Left ventricle myocardium inferior (tissue), 1 donor: ENCODE measurements around the gene RGS6. TPM values are rescaled to one million over a fixed set of nuclear protein-coding genes. Genes with fewer than 3 reads are reported as not detected.
A peak's percentile ranks its signal among the peaks of the same experiment; 100 is the strongest.

Source experiments
- DNase-seq: peaks from one replicate; pipeline ENCODE4 v3.0.0-alpha.2; 2020
- H3K27ac ChIP-seq: fragments of 200-600 bp; replicated peaks from 2 replicates; pipeline ENCODE4 v1.8.0; 2021
- H3K27me3 ChIP-seq: fragments of 200-600 bp; 2 replicates; pipeline ENCODE4 v1.8.0; 2021; ENCODE audit warnings: low read depth
- H3K36me3 ChIP-seq: fragments of 200-600 bp; 2 replicates; pipeline ENCODE4 v1.8.0; 2021
- H3K4me1 ChIP-seq: fragments of 200-600 bp; 2 replicates; pipeline ENCODE4 v1.8.0; 2021
- H3K4me3 ChIP-seq: fragments of 200-600 bp; 2 replicates; pipeline ENCODE4 v1.8.0; 2021; ENCODE audit warnings: mild to moderate bottlenecking, moderate library complexity
- H3K9me3 ChIP-seq: fragments of 200-600 bp; replicated peaks from 2 replicates; pipeline ENCODE4 v1.8.0; 2021
- intact Hi-C: fragments of 100-400 bp; cut with micrococcal nuclease; formaldehyde crosslinking; loops from one replicate; pipeline ENCODE4 v1.11.0; 2022
- total RNA-seq: library from RNA; stranded (reverse); fragmentation: NEBNext Ultra II Directional; extraction: Animal tissue kit (Norgen Biotek cat#: 25700); gene quantifications from one replicate; pipeline ENCODE4 v1.2.1, GENCODE V29; 2021
- TF ChIP-seq, protein P1 (sequence below): fragments of 200-600 bp; IDR thresholded peaks from 2 replicates; pipeline ENCODE4 v1.8.0; 2021; ENCODE audit warnings: antibody characterized with exemption, mild to moderate bottlenecking, borderline replicate concordance
- donor health status: DM: no; HTN: yes; CAD: no; lungs with severe emphysema.

The RGS6 gene
- total RNA-seq, 1 donor from 2014 or later, result 23.0 TPM

DNA sequence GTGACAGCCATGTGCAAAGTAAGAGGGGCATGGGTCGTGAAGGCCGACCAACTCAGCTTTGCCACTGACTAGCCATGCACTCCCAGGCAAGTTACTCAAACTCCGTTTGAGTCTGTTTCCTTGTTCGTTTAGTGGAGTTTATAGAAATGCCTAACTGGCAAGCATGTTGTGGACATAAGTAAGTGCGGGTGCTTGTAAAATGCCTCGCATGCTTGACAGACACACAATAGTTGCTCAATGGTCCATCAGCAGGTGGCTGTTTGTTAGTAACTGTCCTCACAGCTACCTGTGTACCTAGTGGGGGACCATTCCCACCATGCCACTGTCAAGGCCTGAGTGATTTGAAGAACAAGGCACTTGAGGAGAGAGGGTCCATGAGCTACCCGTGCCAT lies 623.4 kb downstream of the RGS6 start:
- TF ChIP-seq, protein P1, sequence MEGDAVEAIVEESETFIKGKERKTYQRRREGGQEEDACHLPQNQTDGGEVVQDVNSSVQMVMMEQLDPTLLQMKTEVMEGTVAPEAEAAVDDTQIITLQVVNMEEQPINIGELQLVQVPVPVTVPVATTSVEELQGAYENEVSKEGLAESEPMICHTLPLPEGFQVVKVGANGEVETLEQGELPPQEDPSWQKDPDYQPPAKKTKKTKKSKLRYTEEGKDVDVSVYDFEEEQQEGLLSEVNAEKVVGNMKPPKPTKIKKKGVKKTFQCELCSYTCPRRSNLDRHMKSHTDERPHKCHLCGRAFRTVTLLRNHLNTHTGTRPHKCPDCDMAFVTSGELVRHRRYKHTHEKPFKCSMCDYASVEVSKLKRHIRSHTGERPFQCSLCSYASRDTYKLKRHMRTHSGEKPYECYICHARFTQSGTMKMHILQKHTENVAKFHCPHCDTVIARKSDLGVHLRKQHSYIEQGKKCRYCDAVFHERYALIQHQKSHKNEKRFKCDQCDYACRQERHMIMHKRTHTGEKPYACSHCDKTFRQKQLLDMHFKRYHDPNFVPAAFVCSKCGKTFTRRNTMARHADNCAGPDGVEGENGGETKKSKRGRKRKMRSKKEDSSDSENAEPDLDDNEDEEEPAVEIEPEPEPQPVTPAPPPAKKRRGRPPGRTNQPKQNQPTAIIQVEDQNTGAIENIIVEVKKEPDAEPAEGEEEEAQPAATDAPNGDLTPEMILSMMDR, result no peak
- no peak for DNase-seq
- Histone ChIP-seq H3K4me3 (no peak overlapping the region), H3K9me3 (no peaks in the 10 kb centered on the region), H3K27ac (no peak overlapping the region), H3K4me1 (peaks cover 32% of the 10 kb centered on the region), H3K36me3 (no peaks in the 10 kb centered on the region), H3K27me3 (peaks cover 12% of the 10 kb centered on the region)
- intact Hi-C loops, result no loop called here

DNA sequence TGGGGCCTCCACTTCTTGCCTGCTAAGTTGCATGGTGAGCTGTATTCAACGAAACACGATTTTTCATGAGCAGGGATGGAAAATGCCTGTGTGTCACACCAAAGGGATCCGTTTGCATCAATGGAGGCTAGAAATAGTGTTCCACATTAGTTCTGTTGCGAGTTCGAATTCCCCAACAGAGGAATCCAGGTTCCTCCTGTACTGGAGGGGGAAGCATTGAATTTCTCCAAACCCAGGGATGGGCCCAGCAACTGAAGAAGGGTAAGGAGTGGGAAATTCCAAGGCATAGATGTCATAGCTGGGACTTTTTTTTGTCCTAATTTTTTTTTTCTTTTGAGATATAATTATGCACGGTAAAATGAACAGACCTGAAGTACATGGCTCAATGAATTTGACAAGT lies 625.4 kb downstream of the RGS6 start:
- no peak for DNase-seq
- H3K36me3 ChIP-seq, result no peaks in the 10 kb centered on the region
- no peak overlapping the region for H3K4me3 ChIP-seq
- no peak overlapping the region for H3K27ac ChIP-seq
- peaks cover 32% of the 10 kb centered on the region for H3K4me1 ChIP-seq
- TF ChIP-seq, protein P1, result no peak
- intact Hi-C loops, result no loop called here
- no peaks in the 10 kb centered on the region for H3K9me3 ChIP-seq
- peaks cover 6% of the 10 kb centered on the region for H3K27me3 ChIP-seq

DNA sequence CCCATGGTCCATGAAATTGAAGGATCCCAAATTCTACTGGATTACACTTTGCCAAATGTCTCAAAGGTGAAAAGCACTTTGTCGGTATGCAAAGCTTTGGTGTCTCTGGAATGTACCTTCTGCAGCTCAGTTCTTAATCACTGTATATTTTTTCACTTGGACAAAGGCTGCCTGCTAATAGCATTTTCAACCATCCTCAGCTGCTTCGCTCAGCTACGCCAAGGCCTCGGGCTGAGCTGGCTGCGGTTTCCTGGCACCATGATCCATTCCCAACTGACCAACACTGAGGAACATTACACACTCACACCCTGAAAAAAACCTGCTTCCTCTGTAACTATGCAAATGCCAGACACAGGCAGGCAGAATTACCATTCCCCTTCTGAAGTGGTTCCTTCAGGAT lies 626.5 kb downstream of the RGS6 start:
- Histone ChIP-seq H3K27me3 (no peaks in the 10 kb centered on the region), H3K27ac (no peak overlapping the region), H3K4me1 (peaks cover 22% of the 10 kb centered on the region), H3K9me3 (no peaks in the 10 kb centered on the region), H3K4me3 (no peak overlapping the region), H3K36me3 (no peaks in the 10 kb centered on the region)
- no peak for DNase-seq
- intact Hi-C loops, result no loop called here
- TF ChIP-seq, protein P1, result no peak

DNA sequence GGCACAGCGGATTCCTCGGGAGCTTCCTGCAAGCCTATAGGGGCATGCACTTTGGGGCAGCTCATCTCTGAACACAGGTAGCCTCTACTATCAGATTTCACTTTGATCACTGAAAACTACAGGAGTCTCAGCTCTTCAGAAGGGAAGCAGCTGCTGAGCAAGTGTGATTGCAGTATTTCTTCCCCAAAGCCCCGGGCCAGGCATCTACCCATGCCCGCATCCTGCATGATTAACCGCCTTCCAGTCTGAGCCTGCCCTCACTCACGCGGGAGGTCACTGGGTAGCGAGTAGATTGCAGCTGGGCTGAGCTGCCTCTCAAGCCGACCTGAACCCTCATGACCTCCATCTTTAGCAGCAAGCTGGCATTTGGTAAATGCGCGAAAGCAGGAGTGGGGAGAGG lies 627.0 kb downstream of the RGS6 start:
- Histone ChIP-seq H3K36me3 (no peaks in the 10 kb centered on the region), H3K9me3 (no peaks in the 10 kb centered on the region), H3K27me3 (no peaks in the 10 kb centered on the region), H3K27ac (no peak overlapping the region), H3K4me1 (peaks cover 21% of the 10 kb centered on the region), H3K4me3 (no peak overlapping the region)
- TF ChIP-seq, protein P1, result no peak
- intact Hi-C loops, result no loop called here
- no peak for DNase-seq

DNA sequence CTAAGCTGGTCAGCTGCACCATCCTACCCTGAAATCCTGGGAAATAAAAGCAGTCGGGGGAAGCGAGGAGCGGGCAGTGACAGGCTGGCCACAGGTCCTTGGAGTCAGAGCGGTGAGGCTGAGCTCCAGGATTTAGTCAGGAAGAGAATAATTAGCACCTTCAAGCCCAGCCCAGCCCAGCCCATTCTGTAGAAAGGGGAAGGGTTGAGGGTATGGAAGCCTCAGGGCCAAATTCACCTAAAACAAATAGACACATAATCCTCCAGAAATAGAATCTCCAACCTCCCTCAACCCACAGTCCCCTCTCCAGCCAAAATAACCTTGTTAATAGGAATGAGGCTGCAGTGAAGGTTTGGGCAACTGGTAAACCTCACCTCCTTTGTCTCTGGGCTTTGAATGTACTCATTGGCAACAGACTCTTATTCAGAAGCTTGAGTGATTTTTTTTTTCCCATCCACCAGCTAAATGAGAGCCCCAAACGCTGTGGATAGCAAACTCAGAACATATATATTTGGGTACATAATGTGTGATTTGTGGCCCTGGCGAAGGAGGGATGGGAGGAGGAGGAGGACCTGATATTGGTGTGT lies 627.5 kb downstream of the RGS6 start:
- no peak for DNase-seq
- Histone ChIP-seq H3K4me1 (peaks cover 24% of the 10 kb centered on the region), H3K27ac (peak overlapping the region; percentile 40), H3K27me3 (no peaks in the 10 kb centered on the region), H3K36me3 (no peaks in the 10 kb centered on the region), H3K9me3 (no peaks in the 10 kb centered on the region), H3K4me3 (no peak overlapping the region)
- intact Hi-C loops, result no loop called here
- TF ChIP-seq, protein P1, result no peak
